ENCODE measurements around the gene COPS9. TPM values are rescaled to one million over a fixed set of nuclear protein-coding genes. Genes with fewer than 3 reads are reported as not detected.
A peak's percentile ranks its signal among the peaks of the same experiment; 100 is the strongest.

Gene COPS9
- total RNA-seq, 1 donor from 2014 or later = 115 TPM

DNA sequence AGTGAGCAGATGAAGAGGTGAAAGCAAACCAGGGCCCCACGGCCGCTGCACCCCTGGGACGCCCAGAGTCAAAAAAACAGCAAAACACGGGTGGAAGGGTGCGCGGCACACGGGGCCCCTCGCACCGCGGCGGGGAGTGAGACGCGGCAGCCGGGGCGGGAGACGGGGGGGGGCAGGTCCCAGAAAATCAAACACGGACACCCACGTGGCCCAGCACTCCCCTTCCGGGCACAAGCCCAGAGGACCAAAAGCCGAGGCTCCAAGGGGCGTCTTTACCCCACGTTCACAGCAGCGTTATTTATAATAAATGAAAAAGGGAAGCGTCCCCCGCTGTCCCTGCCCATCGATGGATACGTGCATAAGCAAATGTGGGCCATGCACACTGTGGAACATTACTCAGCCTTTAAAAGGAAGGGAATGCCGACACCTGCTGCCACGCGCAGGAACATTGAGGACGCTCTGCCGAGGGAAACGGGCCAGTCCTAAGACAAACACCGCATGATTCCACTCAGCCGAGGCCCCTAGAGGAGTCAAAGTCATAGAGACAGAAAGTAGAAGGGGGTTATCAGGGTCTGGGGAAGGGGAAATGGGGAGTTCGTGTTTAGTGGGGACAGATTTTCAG is 677 bp upstream of the COPS9 start:
- peaks cover 11% of the 10 kb centered on the region for H3K4me1 Mint-ChIP-seq (ENCODE audit: low read depth)
- peaks cover 28% of the 10 kb centered on the region for H3K27me3 Mint-ChIP-seq
- no peaks in the 10 kb centered on the region for H3K9me3 Mint-ChIP-seq (ENCODE audit: low read depth)
- H3K4me3 Mint-ChIP-seq (ENCODE audit: low read depth) = peak overlapping the region; percentile 82
- peaks cover 4% of the 10 kb centered on the region for H3K36me3 Mint-ChIP-seq (ENCODE audit: insufficient read depth)
- DNase-seq (ENCODE audit: low spot score, unreplicated experiment) = no peak
- H3K27ac Mint-ChIP-seq = peak overlapping the region; percentile 37
- TF ChIP-seq, protein P1, sequence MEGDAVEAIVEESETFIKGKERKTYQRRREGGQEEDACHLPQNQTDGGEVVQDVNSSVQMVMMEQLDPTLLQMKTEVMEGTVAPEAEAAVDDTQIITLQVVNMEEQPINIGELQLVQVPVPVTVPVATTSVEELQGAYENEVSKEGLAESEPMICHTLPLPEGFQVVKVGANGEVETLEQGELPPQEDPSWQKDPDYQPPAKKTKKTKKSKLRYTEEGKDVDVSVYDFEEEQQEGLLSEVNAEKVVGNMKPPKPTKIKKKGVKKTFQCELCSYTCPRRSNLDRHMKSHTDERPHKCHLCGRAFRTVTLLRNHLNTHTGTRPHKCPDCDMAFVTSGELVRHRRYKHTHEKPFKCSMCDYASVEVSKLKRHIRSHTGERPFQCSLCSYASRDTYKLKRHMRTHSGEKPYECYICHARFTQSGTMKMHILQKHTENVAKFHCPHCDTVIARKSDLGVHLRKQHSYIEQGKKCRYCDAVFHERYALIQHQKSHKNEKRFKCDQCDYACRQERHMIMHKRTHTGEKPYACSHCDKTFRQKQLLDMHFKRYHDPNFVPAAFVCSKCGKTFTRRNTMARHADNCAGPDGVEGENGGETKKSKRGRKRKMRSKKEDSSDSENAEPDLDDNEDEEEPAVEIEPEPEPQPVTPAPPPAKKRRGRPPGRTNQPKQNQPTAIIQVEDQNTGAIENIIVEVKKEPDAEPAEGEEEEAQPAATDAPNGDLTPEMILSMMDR (IDR thresholded peaks at IDR 0.05; ENCODE audit: unreplicated experiment) = no peak

DNA sequence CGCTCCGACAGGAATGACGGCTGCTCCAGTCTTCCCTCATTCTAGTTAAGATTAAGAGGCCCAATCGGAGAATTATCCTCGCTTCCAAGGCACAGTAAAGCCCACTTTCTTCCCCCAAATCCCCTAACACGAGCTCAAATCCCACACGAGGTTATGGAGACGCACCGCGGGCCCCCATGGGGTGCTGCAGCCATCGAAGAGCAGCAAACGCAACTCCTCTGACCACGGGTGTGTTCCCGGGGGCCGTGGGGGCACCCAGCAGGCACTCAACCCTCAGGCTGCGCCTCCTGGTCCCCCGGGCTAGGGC is 446 bp downstream of the COPS9 start:
- Mint-ChIP-seq H3K4me1 (ENCODE audit: low read depth) (peaks cover 11% of the 10 kb centered on the region), H3K4me3 (ENCODE audit: low read depth) (peak overlapping the region; percentile 82), H3K36me3 (ENCODE audit: insufficient read depth) (peaks cover 6% of the 10 kb centered on the region), H3K27me3 (peaks cover 20% of the 10 kb centered on the region), H3K9me3 (ENCODE audit: low read depth) (no peaks in the 10 kb centered on the region), H3K27ac (peak overlapping the region; percentile 74)
- TF ChIP-seq, protein P1 (IDR thresholded peaks at IDR 0.05; ENCODE audit: unreplicated experiment) = no peak
- DNase-seq (ENCODE audit: low spot score, unreplicated experiment) = no peak

DNA sequence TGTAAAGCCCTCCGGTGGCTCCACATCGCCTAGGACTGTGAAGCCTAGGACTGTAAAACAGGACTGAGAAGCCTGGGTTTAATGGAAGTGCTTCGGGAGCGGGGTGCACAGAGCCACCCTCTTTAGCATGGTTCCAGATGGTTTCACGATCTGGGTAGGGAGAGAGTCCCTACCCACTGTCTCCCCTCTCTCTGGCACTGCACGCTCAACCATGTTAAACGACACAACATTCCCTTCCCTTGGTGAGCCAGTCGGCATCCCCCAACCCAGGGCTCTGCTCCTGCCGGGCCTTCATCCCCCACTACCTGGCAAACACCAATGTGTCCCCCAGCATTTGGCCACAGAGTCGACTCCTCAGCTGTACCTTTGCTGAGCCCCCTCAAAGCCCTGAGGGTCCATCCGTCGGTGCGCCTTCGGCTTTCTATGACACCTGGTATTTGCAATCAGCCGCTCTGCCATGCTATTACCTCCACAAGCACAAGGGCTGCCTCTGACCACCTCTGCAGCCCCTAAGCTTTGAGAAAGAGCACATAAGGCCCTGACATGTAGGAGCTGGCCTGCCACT is 1.1 kb downstream of the COPS9 start:
- Mint-ChIP-seq H3K4me1 (ENCODE audit: low read depth) (peaks cover 11% of the 10 kb centered on the region), H3K4me3 (ENCODE audit: low read depth) (peak overlapping the region; percentile 82), H3K36me3 (ENCODE audit: insufficient read depth) (peaks cover 7% of the 10 kb centered on the region), H3K27me3 (peaks cover 17% of the 10 kb centered on the region), H3K27ac (peak overlapping the region; percentile 74), H3K9me3 (ENCODE audit: low read depth) (no peaks in the 10 kb centered on the region)
- TF ChIP-seq, protein P1 (IDR thresholded peaks at IDR 0.05; ENCODE audit: unreplicated experiment) = no peak
- DNase-seq (ENCODE audit: low spot score, unreplicated experiment) = no peak

DNA sequence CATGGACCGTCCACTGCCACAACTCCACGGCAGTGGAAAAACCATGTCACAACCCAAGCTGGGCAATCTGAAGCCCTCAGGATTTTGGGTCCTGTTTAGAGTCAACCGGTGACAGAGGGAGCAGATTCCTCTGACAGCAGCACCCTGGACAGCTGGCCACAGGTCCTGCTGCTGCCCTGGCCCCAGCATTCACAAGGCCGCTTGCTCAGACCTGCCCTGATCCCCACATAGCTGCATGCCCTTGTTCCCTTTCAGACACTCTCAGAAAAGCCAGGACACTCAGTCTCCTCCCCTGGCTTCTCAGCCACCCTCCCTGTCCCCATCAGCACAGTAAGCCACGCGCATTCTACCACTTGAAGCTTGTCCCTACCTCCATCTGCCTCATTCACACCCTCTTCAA is 1.6 kb downstream of the COPS9 start:
- peak overlapping the region; percentile 89 for H3K27ac Mint-ChIP-seq
- peaks cover 14% of the 10 kb centered on the region for H3K27me3 Mint-ChIP-seq
- peaks cover 10% of the 10 kb centered on the region for H3K36me3 Mint-ChIP-seq (ENCODE audit: insufficient read depth)
- peak overlapping the region; percentile 82 for H3K4me3 Mint-ChIP-seq (ENCODE audit: low read depth)
- DNase-seq (ENCODE audit: low spot score, unreplicated experiment) = no peak
- TF ChIP-seq, protein P1 (IDR thresholded peaks at IDR 0.05; ENCODE audit: unreplicated experiment) = no peak
- H3K9me3 Mint-ChIP-seq (ENCODE audit: low read depth) = no peaks in the 10 kb centered on the region
- peaks cover 11% of the 10 kb centered on the region for H3K4me1 Mint-ChIP-seq (ENCODE audit: low read depth)

DNA sequence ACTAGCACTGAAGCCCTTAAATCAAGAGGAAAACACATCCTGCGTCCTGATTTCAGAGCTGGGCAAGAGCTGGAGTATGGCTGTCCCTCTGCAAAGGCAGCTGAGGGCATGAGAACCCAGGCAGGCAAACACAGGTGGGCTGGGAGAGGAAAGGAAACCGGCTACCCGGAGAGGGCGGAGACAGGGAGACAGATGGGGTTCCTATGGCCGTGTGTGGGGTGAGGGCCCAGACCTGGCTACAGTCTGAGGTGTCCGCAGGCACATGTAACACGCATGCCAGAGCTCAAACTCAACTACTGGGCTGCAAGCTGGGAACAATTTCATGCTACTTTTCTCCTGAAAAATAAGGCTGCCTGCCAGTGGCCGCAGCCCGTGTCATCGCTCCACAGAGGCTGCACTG is 2.7 kb downstream of the COPS9 start:
- Mint-ChIP-seq H3K9me3 (ENCODE audit: low read depth) (no peaks in the 10 kb centered on the region), H3K36me3 (ENCODE audit: insufficient read depth) (peaks cover 10% of the 10 kb centered on the region), H3K4me1 (ENCODE audit: low read depth) (peaks cover 11% of the 10 kb centered on the region), H3K4me3 (ENCODE audit: low read depth) (peak overlapping the region; percentile 30), H3K27ac (no peak overlapping the region), H3K27me3 (peaks cover 8% of the 10 kb centered on the region)
- DNase-seq (ENCODE audit: low spot score, unreplicated experiment) = no peak
- TF ChIP-seq, protein P1 (IDR thresholded peaks at IDR 0.05; ENCODE audit: unreplicated experiment) = no peak

Data from progenitor cell of endocrine pancreas (in vitro differentiated cells).